Right cardiac atrium (tissue), 5 donors: Measurements from ENCODE around the gene FNIP2. TPM values are rescaled to one million over a fixed set of nuclear protein-coding genes. Genes with fewer than 3 reads are reported as not detected.
A peak's percentile ranks its signal among the peaks of the same experiment; 100 is the strongest.

Experiments
- ATAC-seq, 2 donors: fragments of 200-7000 bp; cut with Tn5 transposase; one replicate each; pipeline versions ENCODE4 v1.8.0 to v1.9.1; 2020; ENCODE audit warnings: moderate library complexity in 2 of 2, mild to moderate bottlenecking in 1 of 2
- DNase-seq, 3 donors: peaks; one replicate each; pipeline ENCODE4 v3.0.0-alpha.2; 2020
- H3K27ac ChIP-seq: one replicate; pipeline ENCODE4 v1.5.1; 2013; ENCODE audit warnings: mild to moderate bottlenecking, low read length, control low read depth, moderate library complexity
- H3K27me3 ChIP-seq: one replicate; pipeline ENCODE4 v1.6.1; 2013; ENCODE audit not compliant: control insufficient read depth, insufficient read depth
- H3K4me1 ChIP-seq: one replicate; pipeline ENCODE4 v1.6.1; 2013; ENCODE audit warnings: low read length; ENCODE audit not compliant: control insufficient read depth, insufficient read depth
- H3K4me3 ChIP-seq: one replicate; pipeline ENCODE4 v1.5.1; 2013; ENCODE audit warnings: low read length, control low read depth
- H3K9me3 ChIP-seq: one replicate; pipeline ENCODE4 v1.6.1; 2013; ENCODE audit warnings: low read length; ENCODE audit not compliant: control insufficient read depth
- WGBS: extraction: QIAGEN DNeasy Blood & Tissue Kit; methylation state at CpG from one replicate; pipeline ENCODE4 v1.1.7; 2013; 5-methylcytosine and 5-hydroxymethylcytosine counted together
- intact Hi-C, 4 donors: fragments of 100-400 bp; cut with DNase I; formaldehyde crosslinking; loops; one replicate each; pipeline versions ENCODE4 v1.11.0 to v1.14.0; 2022 to 2023
- polyA plus RNA-seq: library from polyadenylated mRNA; stranded (reverse); fragments of 200-250 nt; gene quantifications from one replicate; pipeline ENCODE4 v1.2.3, GENCODE V29; 2013
- total RNA-seq, 4 donors: library from RNA; stranded (reverse); fragmentation: NEBNext Ultra II Directional; extraction: Animal tissue kit (Norgen Biotek cat#: 25700); gene quantifications; one replicate each; pipeline ENCODE4 v1.2.1, GENCODE V29; 2021
- donor health status: healthy with polysubstance abuse.
- donor health status: DM: no; HTN: yes; CAD: no.
- donor health status: DM: no; HTN: no; CAD: no.
- donor health status: DM: no; HTN: yes; CAD: no; lungs with severe emphysema.
- donor health status: DM: yes; HTN: yes; CAD: no.

FNIP2 gene
- total and polyA plus RNA-seq, 5 donors, result 16.4 to 59.5 (median 46.3) TPM

- WGBS, result 55% methylated on average over 2 of the region's 2 CpGs
- Histone ChIP-seq H3K9me3 (no peaks in the 10 kb centered on the region), H3K27ac (no peak overlapping the region), H3K27me3 (no peaks in the 10 kb centered on the region), H3K4me1 (peaks cover 15% of the 10 kb centered on the region), H3K4me3 (no peak overlapping the region)
- intact Hi-C loops, result loop anchor here in 1 of 4 donors (10.0 kb wide), 1 partner anchor 47 kb away; no protein-coding TSS in a partner anchor
- DNase-seq (no peak), ATAC-seq (no peak)
These were observed 9.4 kb downstream of the FNIP2 start for GRCh38 chr4:158778156-158778711.

DNA sequence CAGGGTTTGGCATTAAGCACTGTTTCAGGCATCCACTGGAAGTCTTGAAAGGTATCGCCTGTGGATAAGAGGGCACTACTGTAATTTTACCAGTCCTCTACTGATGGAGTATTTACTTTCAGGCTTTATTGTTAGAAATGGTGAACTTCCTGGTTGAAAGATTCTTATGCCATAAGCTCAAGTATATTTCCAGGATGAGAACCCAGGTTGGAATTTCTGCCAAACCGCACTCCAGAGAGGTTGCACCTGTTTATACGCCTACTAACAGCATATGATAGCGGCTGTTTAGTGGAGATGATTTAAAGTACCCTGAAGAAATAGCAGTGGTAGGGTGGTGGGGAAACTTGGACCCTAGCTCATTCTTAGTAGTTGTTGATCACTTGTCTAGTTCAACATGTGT is 9.9 kb downstream of the FNIP2 start:
- H3K27ac ChIP-seq, result no peak overlapping the region
- H3K4me1 ChIP-seq, result peaks cover 18% of the 10 kb centered on the region
- no peaks in the 10 kb centered on the region for H3K27me3 ChIP-seq
- ATAC-seq (no peak), DNase-seq (no peak)
- H3K4me3 ChIP-seq, result no peak overlapping the region
- intact Hi-C loops, result loop anchor here in 1 of 4 donors (10.0 kb wide), 1 partner anchor 46 kb away; no protein-coding TSS in a partner anchor
- H3K9me3 ChIP-seq, result no peaks in the 10 kb centered on the region
- WGBS, result 81% methylated on average over 4 of the region's 4 CpGs

DNA sequence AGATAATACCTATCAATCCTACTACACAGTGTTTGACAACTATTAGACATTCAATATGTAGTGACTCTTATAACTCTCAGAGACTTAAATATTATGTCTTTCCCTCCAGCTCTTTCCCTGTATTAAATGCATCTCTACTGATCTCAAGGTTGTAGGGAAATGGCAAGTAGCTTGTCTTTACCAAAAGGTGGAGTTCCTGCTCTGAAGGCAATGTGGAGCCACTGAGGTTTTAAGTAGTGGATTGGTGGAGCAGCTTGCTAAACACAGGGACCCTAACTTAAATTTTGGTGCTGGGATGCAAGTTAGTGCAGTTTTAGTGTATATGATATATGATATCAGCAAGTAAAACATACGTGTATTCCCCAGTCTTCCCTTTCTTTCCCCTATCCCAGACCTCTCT is 13.1 kb downstream of the FNIP2 start:
- intact Hi-C loops, result no loop called here
- Histone ChIP-seq H3K4me1 (peaks cover 15% of the 10 kb centered on the region), H3K4me3 (no peak overlapping the region)

DNA sequence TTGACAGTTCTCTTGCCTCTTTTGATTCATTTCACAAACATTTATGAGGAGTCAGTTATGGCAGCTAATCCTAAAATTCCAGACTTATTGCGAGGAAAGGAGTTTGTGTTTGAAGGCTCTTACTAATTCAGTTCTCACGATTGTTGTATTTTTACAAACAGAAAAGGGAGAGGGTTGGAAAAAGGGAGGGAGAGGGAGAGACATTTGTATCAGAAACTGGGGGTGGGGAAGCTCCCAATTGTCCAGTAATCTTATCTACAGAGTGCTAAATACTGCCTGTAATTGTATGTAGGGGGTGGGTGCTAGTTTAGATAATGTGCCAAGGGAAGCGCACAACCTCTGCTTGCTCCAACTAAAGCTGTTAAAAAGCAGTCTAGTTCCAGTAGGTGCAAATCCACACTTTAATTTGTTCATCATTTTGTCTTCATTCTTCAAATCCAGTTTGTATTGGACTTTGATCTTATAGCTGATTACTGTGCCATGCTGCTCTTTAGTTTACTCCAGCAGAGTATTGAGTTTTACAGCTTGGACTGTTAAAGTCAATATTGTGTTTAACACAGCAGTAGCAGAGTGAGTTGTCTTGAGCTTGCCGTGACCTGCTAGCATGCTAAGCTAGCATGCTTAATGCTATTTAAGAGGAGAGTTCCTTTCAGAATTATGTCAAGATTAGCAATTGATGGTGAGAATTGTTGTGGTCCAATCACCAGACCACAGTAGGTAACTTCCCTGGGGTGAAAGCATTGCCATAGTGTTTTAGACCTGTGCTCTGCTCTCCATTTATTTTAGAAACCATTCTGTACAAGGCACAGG is 13.9 kb downstream of the FNIP2 start:
- peak; percentile 72 to 78 for ATAC-seq
- no peak for DNase-seq
- peaks cover 14% of the 10 kb centered on the region for H3K4me1 ChIP-seq
- H3K4me3 ChIP-seq, result no peak overlapping the region
- WGBS, result 23% methylated on average over 4 of the region's 4 CpGs
- H3K27ac ChIP-seq, result peak overlapping the region; percentile 54
- intact Hi-C loops, result no loop called here
- no peaks in the 10 kb centered on the region for H3K27me3 ChIP-seq
- no peaks in the 10 kb centered on the region for H3K9me3 ChIP-seq

More for the DNA sequence above, 13.1 kb downstream of the FNIP2 start:
- Histone ChIP-seq H3K27ac (peak overlapping the region; percentile 51), H3K9me3 (no peaks in the 10 kb centered on the region), H3K27me3 (no peaks in the 10 kb centered on the region)
- no peak for DNase-seq
- ATAC-seq, result no peak
- WGBS, result 31% methylated on average over 1 of the region's 1 CpG

GRCh38 chr4:158783785-158784184 is 15.0 kb downstream of the FNIP2 start:
- intact Hi-C loops, result no loop called here
- ATAC-seq (no peak), DNase-seq (no peak)
- no peak overlapping the region for H3K4me3 ChIP-seq
- 18% methylated on average over 2 of the region's 2 CpGs for WGBS
- H3K27me3 ChIP-seq, result no peaks in the 10 kb centered on the region
- peaks cover 17% of the 10 kb centered on the region for H3K4me1 ChIP-seq
- H3K9me3 ChIP-seq, result no peaks in the 10 kb centered on the region
- H3K27ac ChIP-seq, result no peak overlapping the region

DNA sequence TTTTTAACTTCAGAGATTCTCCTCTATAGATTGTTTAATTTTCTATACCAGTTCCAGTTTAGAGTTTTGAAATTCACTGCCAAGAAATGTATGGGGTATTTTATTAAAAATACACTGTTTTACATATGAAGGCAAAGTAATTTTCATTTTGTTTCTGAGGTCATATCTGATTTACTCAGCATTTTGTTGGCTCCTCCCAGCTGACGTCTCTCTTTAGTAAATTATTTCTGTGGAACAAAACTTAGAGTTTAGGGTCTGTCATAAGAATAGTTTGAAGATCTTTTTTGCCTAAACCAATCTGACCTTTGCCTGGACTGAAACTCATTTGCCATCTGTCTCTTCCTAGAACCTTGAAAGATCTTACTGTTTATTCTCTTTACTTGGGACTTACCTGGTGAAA is 16.9 kb downstream of the FNIP2 start:
- 20% methylated on average over 1 of the region's 1 CpG for WGBS
- intact Hi-C loops, result no loop called here
- Histone ChIP-seq H3K27me3 (no peaks in the 10 kb centered on the region), H3K4me1 (peaks cover 17% of the 10 kb centered on the region), H3K27ac (no peak overlapping the region), H3K4me3 (peak overlapping the region; percentile 25), H3K9me3 (no peaks in the 10 kb centered on the region)
- ATAC-seq (no peak), DNase-seq (no peak)

- peaks cover 17% of the 10 kb centered on the region for H3K4me1 ChIP-seq
- 8% methylated on average over 4 of the region's 4 CpGs for WGBS
- H3K9me3 ChIP-seq, result no peaks in the 10 kb centered on the region
- intact Hi-C loops, result no loop called here
- DNase-seq (no peak), ATAC-seq (peak in 1 of 2 donors; percentile 27)
- peak overlapping the region; percentile 25 for H3K4me3 ChIP-seq
- no peaks in the 10 kb centered on the region for H3K27me3 ChIP-seq
- H3K27ac ChIP-seq, result no peak overlapping the region
These were observed 17.3 kb downstream of the FNIP2 start for GRCh38 chr4:158786121-158786601.

- intact Hi-C loops, result no loop called here
- ATAC-seq, result no peak
- H3K4me1 ChIP-seq, result peaks cover 16% of the 10 kb centered on the region
These were observed 18.1 kb downstream of the FNIP2 start for GRCh38 chr4:158786955-158787354.

DNA sequence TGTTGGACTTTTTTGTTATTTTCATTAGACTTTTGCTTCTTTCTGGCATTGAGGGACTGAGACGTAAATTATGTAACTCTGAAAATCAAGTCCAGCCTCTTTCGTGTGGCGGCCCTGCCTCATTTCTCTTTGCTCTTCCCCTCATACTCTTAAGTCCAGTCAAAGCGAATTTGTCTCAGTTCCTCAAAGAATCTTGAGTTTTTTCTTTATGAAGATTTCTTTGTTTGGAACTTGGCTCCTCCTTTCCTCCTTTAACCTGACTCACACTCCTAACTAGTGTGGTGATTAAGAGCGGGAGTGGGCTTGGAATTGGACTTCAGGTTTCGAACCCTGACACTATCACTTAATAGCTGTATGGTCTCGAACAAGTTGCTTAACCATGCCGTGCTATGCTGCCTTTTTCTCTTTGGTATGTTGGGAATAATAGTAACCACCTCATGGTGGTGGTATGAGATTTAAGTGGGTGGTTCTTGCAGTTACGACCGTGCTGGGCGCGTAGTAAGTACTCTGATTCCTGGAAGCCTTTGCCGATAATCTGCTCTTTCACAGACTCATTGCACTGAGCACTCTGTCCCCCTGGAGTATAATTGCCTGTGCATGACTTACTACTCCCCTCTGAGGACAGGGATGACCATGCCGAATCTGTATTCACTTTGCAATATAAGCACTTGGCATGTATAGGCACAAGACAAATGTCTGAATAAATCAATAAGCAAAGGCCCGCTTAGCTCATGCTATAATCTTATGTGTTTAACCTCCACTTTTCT is 19.1 kb downstream of the FNIP2 start:
- no peaks in the 10 kb centered on the region for H3K27me3 ChIP-seq
- H3K27ac ChIP-seq, result peak overlapping the region; percentile 42
- intact Hi-C loops, result no loop called here
- ATAC-seq, result peak; percentile 52 to 59
- peaks cover 13% of the 10 kb centered on the region for H3K4me1 ChIP-seq
- peak overlapping the region; percentile 7 for H3K4me3 ChIP-seq
- DNase-seq, result no peak
- 69% methylated on average over 15 of the region's 15 CpGs for WGBS
- no peaks in the 10 kb centered on the region for H3K9me3 ChIP-seq

More at GRCh38 chr4:158786955-158787354, 18.1 kb downstream of the FNIP2 start:
- Histone ChIP-seq H3K27me3 (no peaks in the 10 kb centered on the region), H3K9me3 (no peaks in the 10 kb centered on the region), H3K4me3 (no peak overlapping the region), H3K27ac (no peak overlapping the region)
- DNase-seq, result no peak

- peaks cover 15% of the 10 kb centered on the region for H3K4me1 ChIP-seq
- H3K4me3 ChIP-seq, result no peak overlapping the region
- intact Hi-C loops, result no loop called here
- ATAC-seq (peak in 1 of 2 donors; percentile 47), DNase-seq (no peak)
- no peaks in the 10 kb centered on the region for H3K9me3 ChIP-seq
- WGBS, result 33% methylated on average over 1 of the region's 1 CpG
- H3K27ac ChIP-seq, result no peak overlapping the region
- no peaks in the 10 kb centered on the region for H3K27me3 ChIP-seq
These were observed 19.7 kb downstream of the FNIP2 start for GRCh38 chr4:158788516-158788915.

DNA sequence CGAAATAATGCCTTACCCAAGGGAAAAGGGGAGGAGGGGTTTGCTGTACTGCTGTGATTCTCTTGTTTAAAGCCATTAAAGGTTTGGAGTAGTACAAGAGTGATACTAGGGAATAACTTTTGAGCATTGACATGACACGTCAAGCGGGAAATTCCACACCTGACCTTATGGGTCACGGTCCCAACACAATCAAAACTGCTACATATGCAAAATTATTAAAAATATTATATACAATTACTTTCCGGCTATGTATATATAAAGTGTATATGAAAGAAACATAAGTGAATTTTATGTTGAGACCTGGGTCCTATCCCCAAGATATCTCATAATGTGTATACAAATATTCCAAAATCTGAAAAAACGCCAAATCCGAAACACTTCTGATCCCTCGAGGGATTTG is 21.0 kb downstream of the FNIP2 start:
- DNase-seq, result no peak
- H3K9me3 ChIP-seq, result no peaks in the 10 kb centered on the region
- no peaks in the 10 kb centered on the region for H3K27me3 ChIP-seq
- H3K27ac ChIP-seq, result no peak overlapping the region
- intact Hi-C loops, result no loop called here
- H3K4me3 ChIP-seq, result no peak overlapping the region
- no peak for ATAC-seq
- WGBS, result 87% methylated on average over 8 of the region's 8 CpGs
- H3K4me1 ChIP-seq, result peaks cover 11% of the 10 kb centered on the region
